Adrenal gland (tissue), 5 donors: ENCODE data around the gene TBCK.

Experiments
- CTCF ChIP-seq, 6 experiments: fragments of 450-650 bp in 4 of 6; fragments of 200-600 bp in 2 of 6; sonication (generic) in 1 of 6; IDR thresholded peaks; 1 replicate in 5 of 6; 2 replicates in 1 of 6; pipeline versions ENCODE4 v1.5.1 to v1.8.0; 2016 to 2021; ENCODE audit warnings: antibody characterized with exemption in 6 of 6, mild to moderate bottlenecking in 2 of 6, moderate library complexity in 1 of 6
- POLR2A ChIP-seq, 2 donors: fragments of 450-650 bp; IDR thresholded peaks; one replicate each; pipeline ENCODE4 v1.6.1; 2017; ENCODE audit warnings: antibody characterized with exemption in 2 of 2, mild to moderate bottlenecking in 2 of 2, moderate library complexity in 1 of 2
- donor health status: DM: no; HTN: no; CAD: no.

GRCh38 chr4:106183551-106183950 is 132.5 kb downstream of the TBCK start:
- TF ChIP-seq CTCF (IDR thresholded peaks at IDR 0.05) = no peak
- no peak for TF ChIP-seq POLR2A (IDR thresholded peaks at IDR 0.05)
